Suppressor macrophage (primary cell): ENCODE results near the gene TCF4.

Experiments
- DNase-seq, 4 experiments: peaks; one replicate each; pipeline ENCODE4 v3.0.0-alpha.2; 2020 to 2022

The TCF4 gene

GRCh38 chr18:55544014-55544413 lies 44.0 kb downstream of the TCF4 start:
- DNase-seq, result no peak

- DNase-seq, result no peak
These were observed 44.8 kb downstream of the TCF4 start for GRCh38 chr18:55543130-55543704.

GRCh38 chr18:55541571-55541970 lies 46.4 kb downstream of the TCF4 start:
- DNase-seq, result no peak

- no peak for DNase-seq
These were observed 48.8 kb downstream of the TCF4 start for GRCh38 chr18:55539240-55539639.

GRCh38 chr18:55534996-55535395 lies 53.0 kb downstream of the TCF4 start:
- no peak for DNase-seq

- DNase-seq, result no peak
These were observed 53.4 kb downstream of the TCF4 start for GRCh38 chr18:55534547-55534946.

GRCh38 chr18:55530166-55530565 lies 57.8 kb downstream of the TCF4 start:
- no peak for DNase-seq

GRCh38 chr18:55529581-55529980 lies 58.4 kb downstream of the TCF4 start:
- no peak for DNase-seq

- no peak for DNase-seq
These were observed 62.1 kb downstream of the TCF4 start for GRCh38 chr18:55525845-55526244.

- no peak for DNase-seq
These were observed 63.5 kb downstream of the TCF4 start for GRCh38 chr18:55524353-55525073.

GRCh38 chr18:55523001-55523400 lies 65.0 kb downstream of the TCF4 start:
- DNase-seq, result no peak

GRCh38 chr18:55522011-55522410 lies 66.0 kb downstream of the TCF4 start:
- DNase-seq, result peak; percentile 57 to 72 (median 64)

GRCh38 chr18:55517055-55517454 lies 70.9 kb downstream of the TCF4 start:
- no peak for DNase-seq

GRCh38 chr18:55515941-55516710 lies 71.9 kb downstream of the TCF4 start:
- no peak for DNase-seq

GRCh38 chr18:55515214-55515613 lies 72.8 kb downstream of the TCF4 start:
- DNase-seq, result no peak

GRCh38 chr18:55513161-55513560 lies 74.8 kb downstream of the TCF4 start:
- DNase-seq, result peak in 2 of 4 experiments; percentile 14 to 23

GRCh38 chr18:55511277-55511676 lies 76.7 kb downstream of the TCF4 start:
- peak in 2 of 4 experiments; percentile 22 to 31 for DNase-seq

GRCh38 chr18:55510809-55511208 lies 77.2 kb downstream of the TCF4 start:
- peak; percentile 59 to 85 (median 71) for DNase-seq

GRCh38 chr18:55509631-55510324 lies 78.2 kb downstream of the TCF4 start:
- DNase-seq, result peak; percentile 13 to 58 (median 35)

GRCh38 chr18:55508651-55509050 lies 79.3 kb downstream of the TCF4 start:
- no peak for DNase-seq

- peak in 2 of 4 experiments; percentile 19 to 27 for DNase-seq
These were observed 81.9 kb downstream of the TCF4 start for GRCh38 chr18:55506074-55506473.

GRCh38 chr18:55504808-55505207 lies 83.2 kb downstream of the TCF4 start:
- DNase-seq, result no peak
